T-helper 1 cell treated with Interleukin-12 subunit alpha and Interleukin-12 subunit beta and Interleukin-4 antibody, amounts not matched to agents 30 ng/mL and 1 ng/mL, for 36 hours (primary cell): Measurements from ENCODE around the gene NME5. TPM values are rescaled to one million over a fixed set of nuclear protein-coding genes. Genes with fewer than 3 reads are reported as not detected.

Source experiments
- intact Hi-C: fragments of 100-400 bp; cut with micrococcal nuclease; formaldehyde crosslinking; loops from one replicate; pipeline ENCODE4 v1.15.1; 2024
- total RNA-seq: library from RNA; stranded (reverse); gene quantifications from 2 replicates; pipeline ENCODE4 v1.2.3, GENCODE V29; 2022

The NME5 gene
- total RNA-seq, 1 donor from 2014 or later = not detected

GRCh38 chr5:138140268-138140667, 1.0 kb upstream of the NME5 start:
- intact Hi-C loops = no loop called here

- intact Hi-C loops = no loop called here
Measured at GRCh38 chr5:138139781-138140090, 508 bp upstream of the NME5 start.

- intact Hi-C loops = loop anchor here (2.0 to 5.0 kb wide), 2 partner anchors 35 to 244 kb away; partner anchors contain the start of gene PKD2L2
Measured at GRCh38 chr5:138132543-138132942, 6.7 kb downstream of the NME5 start.

GRCh38 chr5:138129347-138129746, 9.9 kb downstream of the NME5 start:
- intact Hi-C loops = no loop called here

- intact Hi-C loops = no loop called here
Measured at GRCh38 chr5:138128334-138128733, 10.9 kb downstream of the NME5 start.

- intact Hi-C loops = no loop called here
Measured at GRCh38 chr5:138115254-138115653, 24.0 kb downstream of the NME5 start.

GRCh38 chr5:138111937-138112336, 27.3 kb downstream of the NME5 start:
- intact Hi-C loops = no loop called here

GRCh38 chr5:138111181-138111580, 28.0 kb downstream of the NME5 start:
- intact Hi-C loops = no loop called here

- intact Hi-C loops = no loop called here
Measured at GRCh38 chr5:138110266-138110963, 28.8 kb downstream of the NME5 start.

GRCh38 chr5:138109463-138110265, 29.6 kb downstream of the NME5 start:
- intact Hi-C loops = no loop called here

GRCh38 chr5:138107213-138107612, 32.0 kb downstream of the NME5 start:
- intact Hi-C loops = no loop called here

GRCh38 chr5:138105709-138106108, 33.5 kb downstream of the NME5 start:
- intact Hi-C loops = no loop called here

- intact Hi-C loops = no loop called here
Measured at GRCh38 chr5:138103319-138103637, 36.0 kb downstream of the NME5 start.

GRCh38 chr5:138102454-138103318, 36.5 kb downstream of the NME5 start:
- intact Hi-C loops = no loop called here

- intact Hi-C loops = loop anchor here (2.0 to 5.0 kb wide), 2 partner anchors 16 to 35 kb away; no protein-coding TSS in a partner anchor
Measured at GRCh38 chr5:138096997-138097828, 42.0 kb downstream of the NME5 start.

- intact Hi-C loops = loop anchor here (2.0 to 5.0 kb wide), 2 partner anchors 16 to 36 kb away; no protein-coding TSS in a partner anchor
Measured at GRCh38 chr5:138096363-138096762, 42.9 kb downstream of the NME5 start.

GRCh38 chr5:138095100-138095907, 43.9 kb downstream of the NME5 start:
- intact Hi-C loops = loop anchor here (5.0 kb wide), 1 partner anchor 37 kb away; no protein-coding TSS in a partner anchor

- intact Hi-C loops = no loop called here
Measured at GRCh38 chr5:138093036-138093435, 46.2 kb downstream of the NME5 start.

GRCh38 chr5:138092301-138092700, 46.9 kb downstream of the NME5 start:
- intact Hi-C loops = no loop called here

GRCh38 chr5:138091685-138092084, 47.5 kb downstream of the NME5 start:
- intact Hi-C loops = no loop called here
